ENCODE measurements around the gene MRPS34.

DNA sequence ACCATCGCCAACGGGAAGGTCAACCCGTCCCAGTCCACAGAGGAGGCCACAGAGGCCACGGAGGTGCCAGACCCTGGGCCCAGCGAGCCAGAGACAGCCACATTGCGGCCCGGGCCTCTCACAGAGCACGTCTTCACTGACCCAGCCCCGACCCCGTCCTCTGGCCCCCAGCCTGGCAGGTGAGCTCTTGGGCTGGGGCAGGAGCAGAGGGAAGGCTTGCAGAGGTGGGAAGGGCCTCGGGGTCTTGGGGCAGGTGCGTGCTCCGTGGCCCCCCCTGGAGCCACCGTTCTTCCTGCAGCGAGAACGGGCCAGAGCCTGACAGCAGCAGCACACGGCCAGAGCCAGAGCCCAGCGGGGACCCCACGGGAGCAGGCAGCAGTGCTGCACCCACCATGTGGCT lies 6.7 kb downstream of the MRPS34 start:
- TF ChIP-seq, protein P1, sequence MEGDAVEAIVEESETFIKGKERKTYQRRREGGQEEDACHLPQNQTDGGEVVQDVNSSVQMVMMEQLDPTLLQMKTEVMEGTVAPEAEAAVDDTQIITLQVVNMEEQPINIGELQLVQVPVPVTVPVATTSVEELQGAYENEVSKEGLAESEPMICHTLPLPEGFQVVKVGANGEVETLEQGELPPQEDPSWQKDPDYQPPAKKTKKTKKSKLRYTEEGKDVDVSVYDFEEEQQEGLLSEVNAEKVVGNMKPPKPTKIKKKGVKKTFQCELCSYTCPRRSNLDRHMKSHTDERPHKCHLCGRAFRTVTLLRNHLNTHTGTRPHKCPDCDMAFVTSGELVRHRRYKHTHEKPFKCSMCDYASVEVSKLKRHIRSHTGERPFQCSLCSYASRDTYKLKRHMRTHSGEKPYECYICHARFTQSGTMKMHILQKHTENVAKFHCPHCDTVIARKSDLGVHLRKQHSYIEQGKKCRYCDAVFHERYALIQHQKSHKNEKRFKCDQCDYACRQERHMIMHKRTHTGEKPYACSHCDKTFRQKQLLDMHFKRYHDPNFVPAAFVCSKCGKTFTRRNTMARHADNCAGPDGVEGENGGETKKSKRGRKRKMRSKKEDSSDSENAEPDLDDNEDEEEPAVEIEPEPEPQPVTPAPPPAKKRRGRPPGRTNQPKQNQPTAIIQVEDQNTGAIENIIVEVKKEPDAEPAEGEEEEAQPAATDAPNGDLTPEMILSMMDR (IDR thresholded peaks at IDR 0.05) = no peak
- no peak for TF ChIP-seq POLR2A (IDR thresholded peaks at IDR 0.05)
- TF ChIP-seq POLR2AphosphoS5 (IDR thresholded peaks at IDR 0.05) = no peak
- TF ChIP-seq EP300 (IDR thresholded peaks at IDR 0.05; ENCODE audit: low read depth) = no peak

All from transverse colon (tissue), 4 donors.